Activated CD4-positive, alpha-beta memory T cell treated with anti-CD3 and anti-CD28 coated beads, Interleukin-2, amount 10 ng/mL, durations not matched to agents 7 days and 5 days (primary cell): Measurements from ENCODE around the gene DCST1. TPM values are rescaled to one million over a fixed set of nuclear protein-coding genes. Genes with fewer than 3 reads are reported as not detected.
A peak's percentile ranks its signal among the peaks of the same experiment; 100 is the strongest.

Experiments
- CTCF ChIA-PET: fragments of 350-600 bp; sonication (Branson Sonifier 250); formaldehyde crosslinking; loops from one replicate; lab custom pipeline; 2021; ENCODE audit warnings: antibody characterized with exemption, inconsistent platforms; lab: Charles Lee
- POLR2A ChIA-PET: fragments of 350-600 bp; sonication (Branson Sonifier 250); formaldehyde crosslinking; loops from one replicate; lab custom pipeline; 2021; ENCODE audit warnings: antibody characterized with exemption; lab: Charles Lee
- DNase-seq: peaks from one replicate; pipeline ENCODE4 v3.0.0-alpha.2; 2020
- H3K27ac Mint-ChIP-seq: one replicate; pipeline ENCODE4 v1.8.0; 2021; ENCODE audit warnings: mild to moderate bottlenecking, mixed read lengths
- H3K27me3 Mint-ChIP-seq: one replicate; pipeline ENCODE4 v1.8.0; 2021; ENCODE audit warnings: mixed read lengths
- H3K36me3 Mint-ChIP-seq: one replicate; pipeline ENCODE4 v1.8.0; 2021; ENCODE audit warnings: low read depth, mixed read lengths
- H3K4me1 Mint-ChIP-seq: one replicate; pipeline ENCODE4 v1.8.0; 2021; ENCODE audit warnings: mixed read lengths
- H3K4me3 Mint-ChIP-seq: one replicate; pipeline ENCODE4 v1.8.0; 2021; ENCODE audit warnings: mild to moderate bottlenecking, mixed read lengths
- H3K9me3 Mint-ChIP-seq: one replicate; pipeline ENCODE4 v1.8.0; 2021; ENCODE audit warnings: mixed read lengths
- total RNA-seq, 2 experiments: library from RNA; stranded (reverse); gene quantifications; one replicate each; pipeline ENCODE4 v1.2.3, GENCODE V29; 2021

DCST1 gene
- total RNA-seq, 2 experiments from 2014 or later, result not detected

DNA sequence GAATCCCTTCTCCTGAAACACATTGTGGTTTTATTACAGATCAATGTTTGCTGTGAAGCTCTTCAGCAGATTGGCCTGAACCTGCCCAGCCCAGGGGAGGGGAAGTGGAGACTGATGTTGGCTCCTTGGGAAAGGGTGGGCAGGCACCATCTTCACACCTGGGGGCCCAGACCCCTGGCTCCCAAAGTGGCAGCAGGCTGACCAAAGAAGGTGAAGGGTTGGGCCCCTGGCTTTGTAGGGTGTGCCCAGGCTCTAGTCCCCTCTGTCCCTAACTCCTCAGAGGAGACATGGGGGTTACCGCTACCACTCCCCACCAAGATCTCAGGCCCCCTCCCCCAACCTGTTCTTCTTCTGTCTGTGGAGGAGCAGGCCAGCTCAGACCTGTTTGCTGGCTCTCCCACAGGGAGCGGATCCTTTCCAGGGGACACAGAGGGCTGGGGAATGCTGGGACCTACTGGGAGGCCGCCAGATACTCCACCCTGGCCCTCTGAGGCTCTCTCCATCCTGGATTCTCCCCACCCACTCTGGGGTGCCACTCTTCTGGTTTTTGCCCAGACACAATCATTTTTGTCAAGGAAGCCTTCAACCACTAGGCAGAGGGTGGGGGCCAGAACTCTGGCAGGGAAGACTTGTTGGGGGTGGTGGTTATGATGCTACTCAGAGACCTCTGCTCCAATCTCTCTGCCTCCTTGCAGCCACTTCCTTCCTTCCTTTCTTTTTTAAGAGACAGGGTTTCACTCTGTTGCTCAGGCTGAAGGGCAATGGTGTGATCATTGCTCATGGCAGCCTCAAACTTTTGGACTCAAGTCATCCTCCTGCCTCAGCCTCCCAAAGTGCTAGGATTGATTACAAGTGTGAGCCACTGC lies 40.0 kb downstream of the DCST1 start:
- ChIA-PET POLR2A (interaction anchor here (1.0 kb wide), 1 partner anchor 12 kb away, joined by 3 read pairs; no protein-coding TSS in a partner anchor), CTCF (interaction anchor here (0.7 to 4.0 kb wide), 4 partner anchors 11 to 18 kb away, joined by 3 to 32 read pairs (median 4); no protein-coding TSS in a partner anchor)
- Mint-ChIP-seq H3K36me3 (peaks cover 4% of the 10 kb centered on the region), H3K9me3 (no peaks in the 10 kb centered on the region), H3K4me3 (no peak overlapping the region), H3K4me1 (peaks cover 48% of the 10 kb centered on the region), H3K27me3 (peaks cover 23% of the 10 kb centered on the region), H3K27ac (peak overlapping the region; percentile 46)
- peak; percentile 53 for DNase-seq

- ChIA-PET CTCF (interaction anchor here (1.0 to 4.0 kb wide), 7 partner anchors 10 to 596 kb away, joined by 3 to 32 read pairs (median 4); partner anchors contain the start of gene ADAM15), POLR2A (interaction anchor here (0.7 to 2.2 kb wide), 2 partner anchors 10 to 13 kb away, joined by 3 to 7 read pairs; no protein-coding TSS in a partner anchor)
- Mint-ChIP-seq H3K9me3 (no peaks in the 10 kb centered on the region), H3K27ac (no peak overlapping the region), H3K4me1 (peaks cover 56% of the 10 kb centered on the region), H3K4me3 (no peak overlapping the region), H3K36me3 (no peaks in the 10 kb centered on the region), H3K27me3 (peaks cover 37% of the 10 kb centered on the region)
- no peak for DNase-seq
Observed at GRCh38 chr1:155075535-155075934, 41.9 kb downstream of the DCST1 start.

DNA sequence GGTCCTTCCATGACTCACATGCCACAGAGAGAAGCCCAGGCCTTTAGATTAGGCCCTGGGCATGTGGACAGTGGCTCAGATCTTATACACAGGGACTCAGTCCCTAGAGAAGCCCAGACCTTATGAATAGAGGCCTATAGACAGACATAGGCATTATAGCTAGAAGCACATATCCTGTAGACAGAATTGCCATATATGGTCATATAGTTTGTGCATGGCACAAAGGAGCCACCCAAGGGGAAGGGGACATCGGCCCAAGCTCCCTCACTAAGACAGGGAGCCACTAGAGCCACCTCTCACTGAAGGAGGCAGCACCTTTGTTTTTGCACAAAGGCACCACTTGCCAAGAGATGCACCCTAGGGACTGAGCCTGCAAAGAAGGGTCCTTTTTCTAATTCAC lies 42.7 kb downstream of the DCST1 start:
- Mint-ChIP-seq H3K4me3 (no peak overlapping the region), H3K27me3 (peaks cover 42% of the 10 kb centered on the region), H3K27ac (no peak overlapping the region), H3K9me3 (no peaks in the 10 kb centered on the region), H3K4me1 (peaks cover 57% of the 10 kb centered on the region), H3K36me3 (no peaks in the 10 kb centered on the region)
- no peak for DNase-seq
- CTCF ChIA-PET, result interaction anchor here (1.1 to 4.0 kb wide), 5 partner anchors 9 to 26 kb away, joined by 3 to 32 read pairs (median 5); partner anchors contain the start of gene ADAM15
- POLR2A ChIA-PET, result interaction anchor here (2.2 to 5.1 kb wide), 2 partner anchors 9 to 12 kb away, joined by 7 to 22 read pairs; partner anchors contain the start of gene EFNA4

GRCh38 chr1:155077346-155077745 lies 43.7 kb downstream of the DCST1 start:
- peaks cover 57% of the 10 kb centered on the region for H3K4me1 Mint-ChIP-seq
- peaks cover 42% of the 10 kb centered on the region for H3K27me3 Mint-ChIP-seq
- H3K36me3 Mint-ChIP-seq, result no peaks in the 10 kb centered on the region
- ChIA-PET POLR2A (interaction anchor here (2.2 to 5.1 kb wide), 2 partner anchors 8 to 13 kb away, joined by 7 to 22 read pairs; partner anchors contain the start of gene EFNA4), CTCF (interaction anchor here (2.0 to 4.0 kb wide), 3 partner anchors 8 to 16 kb away, joined by 7 to 32 read pairs (median 12); no protein-coding TSS in a partner anchor)
- H3K27ac Mint-ChIP-seq, result no peak overlapping the region
- no peaks in the 10 kb centered on the region for H3K9me3 Mint-ChIP-seq
- H3K4me3 Mint-ChIP-seq, result no peak overlapping the region
- no peak for DNase-seq

DNA sequence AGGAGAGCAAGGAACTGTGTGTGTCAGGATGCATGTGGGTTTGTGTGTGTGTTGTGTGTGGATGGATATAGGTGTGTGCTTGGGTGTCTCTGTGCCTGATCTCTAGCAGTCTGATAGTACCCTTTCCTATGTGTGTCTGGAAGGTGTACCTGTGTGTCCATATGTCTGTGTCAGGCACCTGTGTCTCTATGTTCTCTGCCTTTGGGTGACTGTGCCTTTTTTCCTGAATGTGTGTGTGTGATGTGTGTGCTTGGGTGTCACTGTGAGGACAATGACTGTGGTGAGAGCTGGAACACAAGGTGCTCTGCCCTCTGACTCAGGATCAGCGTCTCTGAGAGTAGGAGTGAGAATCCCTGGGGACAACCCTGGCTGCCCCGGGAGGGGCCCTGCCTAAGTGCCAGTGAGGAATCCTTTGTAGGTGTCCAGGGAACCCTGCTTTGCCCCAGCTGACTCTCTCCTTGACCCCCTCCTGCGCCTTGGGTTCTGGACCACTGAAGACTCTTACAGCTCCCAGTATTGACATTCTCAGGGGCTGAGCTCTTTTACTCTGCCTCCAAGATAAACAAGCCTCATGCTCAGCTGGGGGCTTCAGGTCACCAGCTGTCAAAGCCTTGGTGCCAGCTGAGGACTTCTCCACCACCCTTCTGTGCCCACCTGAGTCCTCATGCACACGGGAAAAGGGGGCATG lies 44.3 kb downstream of the DCST1 start:
- Mint-ChIP-seq H3K36me3 (no peaks in the 10 kb centered on the region), H3K4me3 (peak overlapping the region; percentile 12), H3K27ac (no peak overlapping the region), H3K27me3 (peaks cover 47% of the 10 kb centered on the region), H3K9me3 (no peaks in the 10 kb centered on the region), H3K4me1 (peaks cover 61% of the 10 kb centered on the region)
- DNase-seq, result no peak
- CTCF ChIA-PET, result interaction anchor here (2.0 kb wide), 1 partner anchor 17 kb away, joined by 7 read pairs; no protein-coding TSS in a partner anchor
- POLR2A ChIA-PET, result interaction anchor here (5.1 kb wide), 1 partner anchor 14 kb away, joined by 22 read pairs; the partner anchor contains the start of gene EFNA4

- Mint-ChIP-seq H3K9me3 (no peaks in the 10 kb centered on the region), H3K36me3 (no peaks in the 10 kb centered on the region), H3K27me3 (peaks cover 54% of the 10 kb centered on the region), H3K27ac (no peak within 1 kb of the TSS), H3K4me3 (peak within 1 kb of the TSS; percentile 13), H3K4me1 (peaks cover 56% of the 10 kb centered on the region)
- DNase-seq, result peak; percentile 68
- CTCF ChIA-PET, result interaction anchor here (2.0 kb wide), 1 partner anchor 17 kb away, joined by 7 read pairs; no protein-coding TSS in a partner anchor
- POLR2A ChIA-PET, result interaction anchor here (1.1 to 5.1 kb wide), 3 partner anchors 11 to 18 kb away, joined by 3 to 22 read pairs (median 4); partner anchors contain the start of gene EFNA4
Observed at GRCh38 chr1:155078469-155079209, 45.0 kb downstream of the DCST1 start, which contains the start of gene EFNA3. Gene EFNA3 (plus strand): TSS chr1:155078837. CDS start chr1:155078942, 105 bp downstream.

DNA sequence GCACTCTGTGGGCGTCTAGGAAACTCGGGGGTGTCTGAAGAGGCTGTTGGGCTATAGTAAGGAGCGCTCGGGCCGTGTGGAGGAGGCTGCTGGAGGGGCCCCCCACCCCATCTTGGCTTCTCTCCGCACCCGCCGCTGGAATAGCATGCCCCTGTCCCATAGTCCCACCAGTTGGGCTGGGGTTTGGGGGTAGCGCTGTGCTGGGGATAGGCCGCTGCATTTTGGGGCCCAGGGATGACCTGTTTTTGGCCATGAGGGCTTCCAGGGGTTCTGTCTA lies 45.5 kb downstream of the DCST1 start:
- ChIA-PET CTCF (interaction anchor here (1.4 to 2.0 kb wide), 2 partner anchors 14 to 18 kb away, joined by 3 to 7 read pairs; no protein-coding TSS in a partner anchor), POLR2A (interaction anchor here (1.1 to 5.1 kb wide), 3 partner anchors 12 to 18 kb away, joined by 3 to 22 read pairs (median 4); partner anchors contain the start of gene EFNA4)
- H3K27ac Mint-ChIP-seq, result no peak overlapping the region
- H3K27me3 Mint-ChIP-seq, result peaks cover 59% of the 10 kb centered on the region
- peak overlapping the region; percentile 13 for H3K4me3 Mint-ChIP-seq
- H3K9me3 Mint-ChIP-seq, result no peaks in the 10 kb centered on the region
- DNase-seq, result no peak
- peaks cover 56% of the 10 kb centered on the region for H3K4me1 Mint-ChIP-seq
- H3K36me3 Mint-ChIP-seq, result no peaks in the 10 kb centered on the region

GRCh38 chr1:155079487-155080311 lies 46.1 kb downstream of the DCST1 start:
- Mint-ChIP-seq H3K4me1 (peaks cover 58% of the 10 kb centered on the region), H3K27ac (no peak overlapping the region), H3K36me3 (no peaks in the 10 kb centered on the region), H3K27me3 (peaks cover 61% of the 10 kb centered on the region), H3K4me3 (peak overlapping the region; percentile 13), H3K9me3 (no peaks in the 10 kb centered on the region)
- DNase-seq, result no peak
- ChIA-PET CTCF (interaction anchor here (0.6 to 2.0 kb wide), 6 partner anchors 12 to 93 kb away, joined by 3 to 7 read pairs (median 3); partner anchors contain the start of gene KRTCAP2), POLR2A (interaction anchor here (1.1 to 5.1 kb wide), 4 partner anchors 12 to 143 kb away, joined by 3 to 22 read pairs (median 4); partner anchors contain the start of genes EFNA4 and PMVK)

DNA sequence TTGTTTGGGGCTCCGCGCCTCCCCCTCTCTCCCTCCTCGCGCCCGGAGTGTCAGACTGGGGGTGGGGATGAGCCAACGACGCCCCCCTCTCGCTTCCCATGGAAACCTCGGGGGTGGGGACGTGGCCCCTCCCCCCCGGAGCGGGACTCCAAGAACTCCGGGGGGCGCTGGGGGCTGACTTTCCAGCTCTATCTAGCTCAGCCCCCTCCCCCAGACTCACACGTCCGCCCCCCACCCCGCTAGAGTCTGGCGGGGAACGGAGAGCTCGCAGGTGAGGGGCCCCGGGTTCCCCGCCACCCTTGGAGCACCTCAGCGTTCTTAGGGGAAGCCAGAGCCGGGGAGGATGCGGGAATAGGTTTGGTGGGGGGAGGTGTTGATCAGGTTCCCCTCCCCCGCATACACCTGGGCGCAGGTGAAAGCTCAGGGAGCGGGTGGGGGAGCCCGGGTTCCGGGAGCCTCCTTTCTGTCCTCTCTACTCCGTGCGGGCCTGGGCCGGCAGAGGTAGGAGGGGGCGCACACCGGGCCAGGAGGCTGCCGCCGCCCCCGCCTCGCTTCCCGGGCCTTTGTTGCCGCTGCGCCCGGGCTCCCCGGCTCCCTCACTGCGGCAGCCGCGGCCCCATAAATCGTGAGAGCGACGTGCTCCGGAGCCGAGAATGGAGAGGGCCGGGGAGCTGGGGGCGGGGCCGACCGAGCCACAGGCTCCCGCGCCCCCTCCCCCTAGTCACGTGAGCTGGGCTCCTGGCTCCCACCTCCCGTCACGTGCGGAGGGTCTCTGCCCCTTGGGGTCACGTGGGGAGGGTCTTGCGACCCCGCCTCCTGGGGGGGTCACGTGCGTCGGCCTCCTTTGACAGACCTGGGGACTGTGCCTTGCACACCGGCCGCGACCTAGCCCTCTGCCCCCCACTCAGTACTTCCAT lies 46.9 kb downstream of the DCST1 start:
- no peak for DNase-seq
- Mint-ChIP-seq H3K27me3 (peaks cover 61% of the 10 kb centered on the region), H3K9me3 (no peaks in the 10 kb centered on the region), H3K27ac (no peak overlapping the region), H3K4me1 (peaks cover 61% of the 10 kb centered on the region), H3K36me3 (no peaks in the 10 kb centered on the region), H3K4me3 (no peak overlapping the region)
- ChIA-PET CTCF (interaction anchor here (0.6 to 1.7 kb wide), 8 partner anchors 11 to 92 kb away, joined by 3 to 6 read pairs (median 3); partner anchors contain the start of gene KRTCAP2), POLR2A (interaction anchor here (0.9 to 5.1 kb wide), 4 partner anchors 16 to 144 kb away, joined by 3 to 22 read pairs (median 4); partner anchors contain the start of genes EFNA4, PBXIP1, PMVK and SLC50A1)
